ENCODE results near the gene PMM1. TPM values are rescaled to one million over a fixed set of nuclear protein-coding genes. Genes with fewer than 3 reads are reported as not detected.

Gene PMM1
- total and polyA plus RNA-seq, 2 donors (not counting 3 experiments of a cell fraction or from before 2014, with no cell fraction given), result 14.6 to 31.7 TPM

DNA sequence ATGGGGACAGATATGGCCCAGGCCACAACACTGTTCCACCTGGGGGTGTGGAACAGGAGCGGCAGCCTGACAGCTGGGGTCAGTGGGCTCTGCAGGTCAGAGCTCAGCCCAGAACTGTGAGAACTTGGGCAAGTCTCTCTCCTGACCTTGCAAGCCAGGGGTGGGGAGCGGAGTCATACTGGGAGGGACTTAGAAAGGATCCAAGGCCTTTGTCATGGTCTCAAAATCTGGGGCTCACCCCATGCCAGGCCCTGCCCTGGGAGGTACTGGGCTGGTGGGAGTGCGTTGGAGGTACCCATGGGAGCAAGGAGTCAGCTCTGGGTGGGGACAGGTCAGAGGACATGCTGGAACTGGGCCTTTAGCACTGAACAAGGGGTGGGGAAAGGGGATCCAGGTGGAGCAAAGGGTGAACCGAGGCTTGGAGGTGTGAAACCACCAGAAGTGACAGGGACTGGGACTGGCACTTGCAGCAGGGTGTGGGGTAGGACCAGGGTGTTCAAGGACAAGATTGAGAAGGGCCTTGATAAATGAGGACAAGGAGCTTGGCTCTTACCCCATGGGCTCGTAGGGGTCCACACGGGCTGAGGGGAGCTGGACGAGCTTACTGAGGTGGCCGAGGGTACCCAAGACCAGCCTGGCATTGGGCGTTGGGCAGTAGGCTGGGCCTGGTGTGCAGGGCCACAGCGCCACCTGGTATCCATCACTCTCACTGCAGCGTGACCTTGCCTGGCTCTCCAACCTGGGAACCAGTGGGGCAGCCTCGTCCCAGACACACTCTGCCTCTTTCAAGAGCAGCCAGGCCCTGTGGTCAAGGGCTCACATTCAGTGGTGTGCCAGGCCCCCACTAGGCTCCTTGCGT is 7.4 kb upstream of the PMM1 start:
- dilution Hi-C loops (cut with MboI; ENCODE audit: extremely low pct_ligation_motif_present, low sequenced_read_pairs), result no loop called here
- Histone ChIP-seq H4K20me1 (replicated peaks; ENCODE audit: control insufficient read depth, extremely low read depth, insufficient read depth, low read length) (no peaks in the 10 kb centered on the region), H3K4me1 (ENCODE audit: control insufficient read depth, extremely low read depth, insufficient read depth, low read length) (peaks cover 15% of the 10 kb centered on the region), H3K9ac (replicated peaks; ENCODE audit: extremely low read depth, insufficient read depth, low read length) (no peak overlapping the region), H3K4me3 (replicated peaks in 1 of 3; ENCODE audit: insufficient read depth in 1 of 3, low read depth in 1 of 3, low read length in 3 of 3) (no peak overlapping the region), H3K27ac (ENCODE audit: insufficient read depth, low read depth, low read length) (no peak overlapping the region), H2AFZ (ENCODE audit: low read depth, low read length) (no peak overlapping the region), H3K9me1 (replicated peaks; ENCODE audit: control insufficient read depth, extremely low read depth, insufficient read depth, low read length) (no peaks in the 10 kb centered on the region), H3K27me3 (ENCODE audit: control insufficient read depth in 2 of 2, insufficient read depth in 2 of 2, low read length in 2 of 2) (no peaks in the 10 kb centered on the region), H3K36me3 (ENCODE audit: control insufficient read depth in 2 of 2, extremely low read depth in 1 of 2, insufficient read depth in 2 of 2, low read length in 2 of 2) (peaks cover 3 to 8% of the 10 kb centered on the region in 2 experiments), H3K9me3 (replicated peaks; ENCODE audit: control insufficient read depth, insufficient read depth, low read length) (no peaks in the 10 kb centered on the region), H3K79me2 (ENCODE audit: control insufficient read depth, insufficient read depth, low read length) (no peaks in the 10 kb centered on the region), H3K4me2 (ENCODE audit: insufficient read depth, low read length) (no peak overlapping the region)
- FAIRE-seq, result peak; percentile 87
- peak; percentile 48 for DNase-seq (ENCODE audit: low read depth, low spot score)
- intact Hi-C loops (cut with micrococcal nuclease), result loop anchor here (1.0 kb wide), 2 partner anchors 53 to 193 kb away; partner anchors contain the start of gene POLR3H
- TF ChIP-seq EZH2 (IDR thresholded peaks at IDR 0.05; ENCODE audit: borderline replicate concordance, low read depth, low read length, severe bottlenecking) (no peak), JUN (IDR thresholded peaks at IDR 0.05; ENCODE audit: borderline replicate concordance, insufficient read depth, insufficient read length, low read depth) (no peak), FOS (IDR thresholded peaks at IDR 0.05; ENCODE audit: borderline replicate concordance, insufficient read depth, low read length) (no peak), CTCF (IDR thresholded peaks at IDR 0.05; ENCODE audit: extremely low read depth in 1 of 2, insufficient read depth in 1 of 2, low read depth in 1 of 2, low read length in 2 of 2) (peak; percentile 73 to 88)
- ChIA-PET POLR2A (interaction anchor here (1.4 kb wide), 1 partner anchor 53 kb away, joined by 5 read pairs; no protein-coding TSS in a partner anchor), CTCF (interaction anchor here (0.5 to 3.1 kb wide), 21 partner anchors 10 to 779 kb away, joined by 3 to 61 read pairs (median 4); partner anchors contain the start of genes DESI1, POLR3H and XRCC6)
- no TSS peak for BruUV-seq (replicated peaks)

Measured in endothelial cell of umbilical vein (primary cell).